ENCODE data around the gene OR5F1.
A peak's percentile ranks its signal among the peaks of the same experiment; 100 is the strongest.

OR5F1 gene

GRCh38 chr11:55994525-55994924 lies at the start of gene OR5F1:
Gene OR5F1, minus strand, starts transcription at chr11:55994625. Its CDS starts 0 bp downstream, at chr11:55994625.
- no peak for DNase-seq (ENCODE audit: low spot score)

DNA sequence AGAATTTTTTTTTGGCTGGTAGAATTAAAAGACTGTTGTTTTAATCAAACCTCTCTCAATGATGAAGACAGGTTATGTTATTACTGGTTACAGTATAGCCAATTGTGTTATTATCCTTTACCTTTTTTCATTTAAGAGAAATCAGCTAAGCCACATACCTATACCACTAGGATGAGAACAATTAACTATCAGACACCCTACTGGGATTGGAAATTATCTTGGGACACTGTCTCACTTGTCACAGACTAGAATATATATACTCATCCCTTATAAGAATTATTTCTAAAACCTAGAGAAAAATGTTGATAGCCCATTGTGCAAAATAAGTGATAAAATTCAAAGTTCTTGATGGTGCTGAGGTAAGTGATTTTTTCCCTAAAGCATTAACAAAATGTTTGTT lies 32.9 kb upstream of the OR5F1 start, which contains the start of gene OR5AS1:
Gene OR5AS1, plus strand, starts transcription at position 301 of the 400 bp plus-strand sequence. CDS start 2,765 bp downstream, outside the sequence.
- DNase-seq (ENCODE audit: low spot score) = no peak

GRCh38 chr11:56013805-56014204 lies 19.4 kb upstream of the OR5F1 start:
- peak; percentile 7 for DNase-seq (ENCODE audit: low spot score)

DNA sequence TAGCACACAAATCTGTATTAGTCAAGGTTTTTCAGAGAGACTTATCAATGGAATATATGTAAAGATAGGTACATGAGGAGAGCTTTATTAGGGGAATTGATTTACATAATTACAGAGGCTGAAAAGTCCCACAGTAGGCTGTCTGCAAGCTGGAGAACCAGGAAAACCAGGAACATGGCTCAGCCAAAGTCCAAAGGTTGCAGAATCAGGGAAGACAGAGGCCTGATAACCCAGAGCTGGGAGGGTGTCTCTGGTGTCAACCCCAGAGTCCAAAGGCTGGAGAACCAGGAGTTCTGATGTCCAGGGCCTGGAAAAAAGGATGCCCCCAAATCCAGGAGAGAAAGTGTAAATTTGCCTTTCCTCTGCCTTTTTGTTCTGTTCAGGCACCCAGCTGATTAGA lies 16.3 kb upstream of the OR5F1 start:
- DNase-seq (ENCODE audit: low spot score) = no peak

DNA sequence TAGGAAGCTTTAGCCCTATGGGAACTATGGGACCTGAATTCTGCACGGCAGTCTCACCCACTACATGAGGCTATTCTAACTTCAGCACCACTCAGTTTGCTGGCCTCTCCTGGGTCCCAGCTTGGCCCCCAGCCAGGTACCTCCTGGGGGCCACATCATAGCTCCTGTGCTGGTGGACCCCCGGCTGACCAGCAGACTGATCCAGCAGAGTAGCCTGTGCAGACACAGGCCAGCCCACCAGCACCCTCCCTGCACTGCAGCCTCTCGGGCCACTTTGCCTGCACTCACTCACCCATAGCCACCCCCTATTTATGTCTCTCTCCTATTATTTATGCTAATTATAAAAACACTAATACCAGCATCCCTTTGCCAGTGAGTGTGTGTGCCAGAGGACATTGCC lies 23.5 kb downstream of the OR5F1 start:
- no peak for DNase-seq (ENCODE audit: low spot score)

GRCh38 chr11:55969845-55970244 lies 24.6 kb downstream of the OR5F1 start, which contains the start of gene OR10AG1:
Gene OR10AG1, minus strand, starts transcription at chr11:55969945. Its CDS starts 38 bp downstream, at chr11:55969907.
- DNase-seq (ENCODE audit: low spot score) = no peak

GRCh38 chr11:55967914-55968313 lies 26.5 kb downstream of the OR5F1 start:
- no peak for DNase-seq (ENCODE audit: low spot score)

DNA sequence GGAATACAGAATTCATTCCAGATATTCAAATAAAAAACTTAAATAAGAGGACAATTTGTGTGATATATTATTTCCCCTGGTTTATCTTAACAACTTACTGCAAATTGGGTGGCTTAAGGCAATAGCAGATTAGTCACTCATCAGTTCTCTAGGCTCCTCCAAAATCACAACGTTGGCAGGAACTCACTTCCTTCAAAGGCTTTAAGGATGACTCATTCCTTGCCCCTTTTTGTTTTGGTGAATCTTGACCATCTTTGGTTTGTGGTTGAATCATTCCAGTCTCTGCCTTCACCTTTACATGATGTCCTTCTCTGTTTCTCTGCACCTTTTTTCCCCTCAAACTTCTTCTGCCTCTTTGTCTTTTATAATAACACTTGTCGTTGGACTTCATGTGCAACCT lies 28.0 kb downstream of the OR5F1 start:
- DNase-seq (ENCODE audit: low spot score) = no peak

DNA sequence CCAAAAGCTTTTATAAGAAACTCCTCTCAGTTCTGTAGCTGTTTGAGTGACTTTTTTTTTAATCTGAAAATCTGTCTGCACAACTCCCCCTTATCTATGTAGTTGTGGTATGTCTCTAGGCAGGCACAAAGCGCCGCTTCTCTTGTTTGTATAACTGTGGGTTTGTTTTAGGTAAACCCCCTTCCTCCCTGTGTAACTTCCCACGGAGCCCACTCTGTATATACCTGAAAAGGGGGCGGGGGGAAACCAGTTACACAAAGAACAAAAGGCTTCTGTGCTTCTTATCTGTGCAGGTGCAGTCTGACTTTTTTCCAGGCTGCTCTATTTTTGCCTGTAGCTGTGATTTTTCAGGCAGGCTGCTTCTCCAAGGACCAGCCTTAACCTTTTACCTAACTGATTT lies 37.9 kb downstream of the OR5F1 start:
- DNase-seq (ENCODE audit: low spot score) = no peak

DNA sequence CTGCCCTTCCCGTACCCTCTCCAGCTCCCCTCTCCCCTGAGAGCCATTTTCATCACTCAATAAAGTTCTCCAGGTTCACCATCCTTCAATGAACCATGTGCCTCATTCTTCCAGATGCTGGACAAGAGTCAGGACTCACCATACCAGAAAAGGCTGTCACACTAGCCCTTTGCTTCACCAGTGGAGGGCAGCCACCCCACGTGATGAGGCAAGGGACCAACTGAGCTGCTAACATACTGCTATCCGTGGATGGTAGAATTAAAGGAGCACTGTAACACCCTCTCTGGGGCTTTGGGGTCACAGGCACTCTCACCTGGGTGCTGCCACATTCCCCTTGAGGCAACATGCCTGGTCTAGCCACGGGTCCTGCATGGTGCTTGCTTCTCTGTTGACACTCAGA lies 45.1 kb downstream of the OR5F1 start:
- no peak for DNase-seq (ENCODE audit: low spot score)

Data from SW480 (cell line).